SIG-M5 treated with dmso at 0.1 percent for 504 hours (cell line): Measurements from ENCODE around the gene MATCAP1.

Experiments
- DNase-seq: peaks from one replicate; lab custom pipeline; 2025; ENCODE audit not compliant: unreplicated experiment; lab: John Stamatoyannopoulos, UW

The MATCAP1 gene

DNA sequence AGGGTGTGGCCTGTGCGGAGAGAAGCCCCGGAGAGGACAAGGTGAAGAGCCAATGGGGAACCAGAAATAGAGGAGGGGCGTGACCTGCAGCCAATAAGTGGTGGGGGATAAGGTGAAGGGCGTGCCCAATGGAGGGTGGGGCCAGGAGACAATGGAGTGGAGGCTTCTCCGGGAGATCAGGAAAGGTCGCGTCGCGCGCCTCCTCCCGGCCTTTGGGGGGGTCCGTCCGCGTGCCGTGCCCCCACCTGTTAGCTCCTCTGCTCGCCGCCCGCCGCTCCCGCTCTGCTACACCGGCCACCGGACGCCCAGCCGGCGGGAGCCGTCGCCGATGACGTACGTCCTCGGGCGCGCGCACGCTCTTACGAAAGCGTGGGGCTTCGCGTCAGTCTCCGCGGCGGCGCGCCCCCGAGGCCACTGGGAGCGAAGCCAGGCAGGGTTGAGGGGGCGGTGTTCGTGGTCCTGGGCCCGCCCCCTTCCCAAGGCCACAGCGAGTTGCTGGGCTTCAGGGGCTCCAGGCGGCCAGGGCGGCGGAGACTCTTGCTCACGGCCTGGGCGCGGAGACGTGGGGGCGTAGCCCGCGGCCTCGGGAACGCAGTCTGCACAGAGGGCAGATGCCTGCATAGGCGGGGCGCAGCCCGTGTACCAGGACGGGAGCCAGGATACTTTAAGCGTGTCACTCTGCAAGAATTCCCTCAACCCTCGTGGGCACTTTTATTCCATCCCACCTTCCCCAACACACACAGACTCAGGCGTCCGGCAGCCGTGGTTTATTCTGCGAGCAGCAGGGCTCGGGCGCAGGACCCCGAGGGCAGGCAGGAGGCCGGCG, at the start of gene MATCAP1:
MATCAP1 (minus strand) TSS at position 337 of the 826 bp plus-strand sequence. CDS start 3,353 bp downstream, outside the sequence.
- DNase-seq: peak; percentile 99

DNA sequence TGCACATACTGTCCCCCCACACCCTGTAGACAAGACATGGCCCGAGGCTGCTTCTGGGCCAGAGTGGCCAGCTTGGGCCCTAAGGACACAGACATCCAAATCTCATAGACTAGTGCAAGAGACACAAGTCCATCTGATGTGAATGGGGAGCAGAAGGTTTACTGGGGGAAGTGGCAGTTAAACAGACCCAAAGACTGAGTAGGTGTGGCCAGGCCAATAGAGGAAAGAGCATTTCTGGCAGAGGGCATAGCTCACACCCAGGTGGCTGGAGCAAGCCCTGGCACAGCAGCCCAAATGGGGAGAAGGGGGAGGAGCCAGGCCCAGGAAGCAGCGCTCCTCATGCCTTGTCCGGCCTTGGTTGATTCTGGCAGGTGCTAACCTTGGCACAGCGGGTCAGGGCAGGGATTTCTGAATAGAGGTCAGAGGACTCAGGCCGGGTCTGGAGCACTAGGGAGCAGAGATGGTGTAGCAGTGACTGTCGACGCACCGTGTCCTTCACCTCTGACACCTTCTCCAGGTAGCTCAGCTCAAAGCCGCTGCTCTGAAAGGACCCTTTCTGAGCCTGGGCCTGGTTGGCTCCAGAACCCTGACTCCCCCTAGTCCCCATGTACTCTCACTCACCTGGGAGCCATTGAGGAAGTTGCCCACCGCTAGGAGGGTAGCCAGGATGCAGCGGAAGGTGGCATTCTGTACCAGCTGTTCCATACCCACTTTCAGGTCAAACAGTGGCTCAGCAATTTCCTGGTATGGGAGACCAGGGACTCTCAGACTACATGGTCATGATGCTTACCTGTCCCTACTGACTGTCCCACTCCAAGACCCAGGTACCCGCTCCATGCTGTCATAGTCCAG, 47.3 kb upstream of the MATCAP1 start:
- no peak for DNase-seq

- no peak for DNase-seq
Observed at GRCh38 chr16:67229906-67230808, 46.4 kb upstream of the MATCAP1 start.

DNA sequence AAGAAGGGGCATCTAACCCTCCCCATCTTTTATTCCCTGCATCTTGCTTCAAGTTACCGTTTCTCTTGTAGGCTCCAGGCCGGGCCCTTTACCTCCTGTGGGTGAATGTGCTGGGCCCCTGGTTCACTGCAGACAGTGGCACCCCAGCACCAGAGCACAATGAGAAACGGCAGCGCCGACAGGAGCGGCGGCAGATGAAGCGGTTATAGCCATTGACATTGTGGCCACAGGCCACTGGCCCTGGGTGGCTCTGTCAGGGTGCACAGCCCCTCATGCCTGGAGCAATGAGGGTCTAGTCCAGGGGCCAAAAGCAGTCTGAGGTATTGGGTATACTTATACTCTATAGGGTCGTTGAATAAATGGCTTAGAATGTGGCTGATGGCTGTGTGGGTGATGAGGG, 45.1 kb upstream of the MATCAP1 start:
- DNase-seq: no peak

DNA sequence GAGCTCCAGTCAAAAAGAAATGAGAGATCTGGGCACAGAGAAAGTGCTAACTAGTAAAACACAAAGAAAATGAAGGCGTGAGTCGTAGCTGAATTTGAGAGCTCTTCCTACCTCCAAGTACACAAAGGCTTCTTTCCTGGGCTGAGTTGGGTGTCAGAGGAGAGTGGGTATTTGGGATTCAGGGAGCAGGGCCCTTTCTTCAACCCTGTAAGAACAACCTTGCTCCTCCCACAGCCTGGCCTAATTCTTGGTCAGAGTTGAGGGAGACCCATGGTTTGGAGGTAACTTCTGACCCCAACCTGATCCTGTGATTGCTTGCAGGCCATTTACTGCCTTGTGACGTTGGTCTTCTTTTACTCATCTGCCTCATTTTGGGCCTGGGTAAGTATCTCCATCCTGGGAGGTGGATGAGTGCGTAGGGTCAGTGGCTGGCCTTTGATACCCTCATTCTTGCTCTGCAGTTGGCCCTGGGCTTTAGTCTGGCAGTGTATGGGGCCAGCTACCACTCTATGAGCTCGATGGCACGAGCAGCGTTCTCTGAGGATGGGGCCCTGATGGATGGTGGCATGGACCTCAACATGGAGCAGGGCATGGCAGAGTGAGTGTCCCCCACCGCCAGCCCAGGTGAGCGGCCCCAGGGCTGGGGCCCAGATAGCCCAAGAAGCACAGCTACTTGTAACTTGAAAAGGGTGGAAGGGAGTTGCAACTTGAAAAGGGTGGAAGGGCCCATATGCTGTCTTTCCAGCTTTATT, 44.4 kb upstream of the MATCAP1 start:
- DNase-seq: no peak

GRCh38 chr16:67227567-67227921, 43.8 kb upstream of the MATCAP1 start:
- no peak for DNase-seq

DNA sequence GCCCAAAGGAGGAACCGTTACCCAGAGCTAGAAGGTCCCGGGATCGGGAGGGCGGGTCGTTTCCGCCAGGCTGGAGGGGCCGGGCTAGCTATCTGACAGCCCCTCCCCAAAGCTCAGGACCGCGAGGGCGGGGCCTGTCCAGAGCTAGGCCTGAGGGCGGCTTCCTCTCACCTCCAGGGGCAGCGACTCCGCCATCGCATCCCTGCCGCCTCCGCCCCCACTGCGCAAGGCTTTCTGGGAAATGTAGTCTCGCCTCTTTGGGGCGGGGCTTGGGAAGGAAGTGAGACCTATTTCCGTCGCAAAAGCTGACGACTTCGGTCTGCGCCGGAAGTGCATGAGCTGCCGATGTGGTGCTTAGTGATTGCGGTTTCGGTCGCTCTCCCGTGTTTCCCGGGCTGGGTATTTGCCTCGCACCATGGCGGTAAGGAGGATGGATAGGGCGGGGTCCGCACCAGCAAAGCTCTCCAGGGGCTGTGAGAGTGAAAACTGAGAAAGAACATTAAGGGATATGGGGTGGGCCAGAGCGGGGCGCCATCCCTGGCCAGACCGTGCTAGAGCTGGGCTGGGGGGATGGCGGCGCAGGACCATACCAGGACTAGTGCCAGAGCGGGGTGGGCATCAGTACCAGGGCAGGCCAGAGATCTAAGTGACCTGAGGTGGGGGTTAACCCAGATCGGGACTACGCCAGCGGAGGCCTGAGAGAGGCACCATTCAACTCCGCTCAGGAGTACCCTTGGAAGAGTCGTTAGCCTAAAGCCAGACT, 43.2 kb upstream of the MATCAP1 start, which contains the start of gene TMEM208:
TMEM208 (plus strand) TSS at position 327 of the 763 bp plus-strand sequence; CDS start at position 416, 89 bp downstream.
- DNase-seq: peak; percentile 95

GRCh38 chr16:67226295-67226803, 42.6 kb upstream of the MATCAP1 start:
- no peak for DNase-seq

- no peak for DNase-seq
Observed at GRCh38 chr16:67223992-67224391, 40.2 kb upstream of the MATCAP1 start.

GRCh38 chr16:67216612-67217490, 33.1 kb upstream of the MATCAP1 start:
- no peak for DNase-seq

DNA sequence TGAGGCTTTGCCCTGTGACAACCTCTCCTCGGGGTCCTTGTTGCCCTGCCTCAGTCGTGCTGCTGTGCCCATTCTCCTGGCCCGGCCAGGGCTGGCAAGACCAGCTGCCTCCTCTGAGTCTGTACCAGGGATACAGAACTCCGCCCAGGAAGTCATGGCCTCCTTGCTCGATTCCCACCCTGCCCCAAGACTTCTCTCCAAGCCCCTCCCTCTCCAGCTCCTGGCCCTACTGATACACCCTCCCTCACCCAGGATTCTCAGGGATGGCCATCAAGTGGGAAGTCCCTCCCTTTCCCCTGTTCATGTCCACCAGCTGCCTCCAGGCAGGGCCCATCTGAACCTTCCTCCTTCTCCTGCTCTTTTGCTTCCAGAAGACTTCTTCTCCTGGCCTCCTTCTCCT, 31.9 kb upstream of the MATCAP1 start:
- DNase-seq: no peak

DNA sequence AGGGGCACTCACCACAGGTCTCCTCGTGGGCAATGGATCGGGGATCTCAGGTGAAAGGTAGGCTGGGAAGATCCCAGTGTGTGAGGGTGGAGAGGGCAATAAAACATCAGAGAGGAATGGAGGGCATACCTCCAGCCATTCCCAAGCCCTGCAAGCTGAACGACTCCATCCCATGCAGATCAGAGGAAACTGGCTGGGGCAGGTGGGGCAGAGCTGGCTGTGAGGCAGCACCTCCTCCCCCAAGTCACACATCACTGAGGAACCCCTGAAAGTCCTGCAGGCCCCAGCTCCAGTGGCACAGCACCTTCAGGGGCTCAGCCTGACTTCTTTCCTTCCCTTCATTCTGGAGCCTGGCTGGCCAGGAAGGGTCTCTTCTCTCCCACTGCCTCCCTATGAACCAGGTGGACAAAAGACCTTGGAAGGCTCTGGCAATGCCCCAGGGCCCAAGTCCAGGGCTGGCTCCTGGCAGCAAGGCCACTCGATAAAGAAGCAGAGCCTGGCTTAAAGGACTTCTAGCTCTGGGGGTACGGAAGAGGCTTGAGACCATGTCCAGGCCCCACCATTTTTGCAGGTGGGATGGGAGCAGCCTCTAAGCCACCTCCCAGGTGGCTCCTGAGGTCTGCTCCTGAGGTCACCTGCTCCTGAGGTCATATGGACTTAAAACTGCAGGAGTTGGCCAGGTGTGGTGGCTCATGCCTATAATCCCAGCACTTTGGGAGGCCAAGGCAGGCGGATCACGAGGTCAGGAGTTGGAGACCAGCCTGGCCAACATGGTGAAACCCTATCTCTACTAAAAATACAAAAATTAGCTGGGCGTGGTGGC, 29.6 kb upstream of the MATCAP1 start:
- DNase-seq: no peak

DNA sequence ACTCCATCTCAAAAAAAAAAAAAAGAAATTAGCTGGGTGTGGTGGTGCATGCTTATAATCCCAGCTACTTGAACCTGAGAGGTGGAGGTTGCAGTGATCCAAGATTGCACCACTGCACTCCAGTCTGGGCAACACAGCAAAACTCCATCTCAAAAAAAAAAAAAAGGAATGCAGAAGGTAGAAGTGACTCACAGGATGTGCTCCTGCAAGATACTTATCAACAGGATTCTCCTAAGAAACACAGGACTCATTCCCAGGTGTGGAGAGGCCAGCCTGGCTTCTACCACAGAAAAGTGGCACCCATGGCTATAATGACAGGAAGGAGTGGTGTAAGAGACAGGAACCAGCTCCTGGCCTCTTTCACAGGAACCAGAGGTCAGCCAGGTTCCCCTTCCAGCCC, 29.0 kb upstream of the MATCAP1 start:
- no peak for DNase-seq

DNA sequence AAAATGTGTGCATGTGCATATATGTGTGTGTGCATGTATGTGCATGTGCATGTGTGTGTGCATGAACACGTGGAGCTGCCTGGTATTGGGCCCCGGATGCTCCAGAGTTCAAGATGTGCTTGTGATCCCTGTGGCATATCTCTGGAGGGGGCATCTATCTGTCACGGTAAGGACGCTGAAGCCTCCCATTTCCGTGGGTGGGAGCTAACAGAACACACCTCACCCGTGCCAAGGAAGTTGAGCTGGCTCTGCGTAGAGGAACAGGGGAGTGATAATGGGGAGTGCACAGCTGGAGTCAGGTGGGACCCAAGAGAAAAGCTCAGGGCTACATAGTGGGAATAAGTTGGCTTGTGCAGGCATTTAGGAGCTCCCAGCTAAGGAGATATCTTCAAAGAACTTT, 27.9 kb upstream of the MATCAP1 start:
- DNase-seq: no peak

GRCh38 chr16:67210069-67210937, 26.5 kb upstream of the MATCAP1 start:
- no peak for DNase-seq

DNA sequence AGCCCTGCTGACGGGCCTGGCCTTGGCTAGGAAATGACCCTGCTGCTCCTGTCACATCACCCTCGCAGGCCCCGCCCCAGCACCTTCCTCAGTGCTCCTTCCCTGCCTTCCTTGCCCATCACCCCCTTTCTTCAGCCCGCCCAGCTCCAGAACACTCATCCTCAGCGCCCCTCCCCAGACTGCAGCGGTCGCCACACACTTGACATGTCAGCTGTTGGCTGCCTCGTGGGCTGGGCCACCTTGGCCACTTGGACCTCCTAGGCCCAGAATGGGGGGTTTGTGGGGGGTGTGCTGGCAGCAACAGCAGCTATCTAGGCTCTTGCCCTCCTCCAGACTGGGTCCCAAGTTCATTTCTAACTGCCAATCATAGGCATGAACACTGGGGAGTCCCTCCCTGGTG, 25.8 kb upstream of the MATCAP1 start:
- no peak for DNase-seq
